DOHH2 (cell line): ENCODE measurements around the gene IBA57.

Experiments
- H3F3A ChIP-seq: fragments of 200-600 bp; sonication (generic), shearing (Covaris generic); 2 replicates; pipeline ENCODE4 v1.6.0; 2016; ENCODE audit warnings: antibody characterized with exemption, mild to moderate bottlenecking; ENCODE audit not compliant: control insufficient read depth, insufficient read depth
- H3K27ac ChIP-seq: fragments of 200-600 bp; sonication (generic); 2 replicates; pipeline ENCODE4 v1.5.1; 2014; ENCODE audit warnings: low read depth, mild to moderate bottlenecking, low read length, moderate library complexity
- H3K27me3 ChIP-seq: fragments of 200-600 bp; sonication (generic); 2 replicates; pipeline ENCODE4 v1.6.1; 2014; ENCODE audit warnings: mild to moderate bottlenecking, low read length, mixed read lengths; ENCODE audit not compliant: control insufficient read depth
- H3K36me3 ChIP-seq: fragments of 200-600 bp; sonication (generic); 2 replicates; pipeline ENCODE4 v1.6.1; 2014; ENCODE audit warnings: mild to moderate bottlenecking, low read length, moderate library complexity, mixed read lengths; ENCODE audit not compliant: control insufficient read depth
- H3K4me1 ChIP-seq: fragments of 200-600 bp; sonication (generic); 2 replicates; pipeline ENCODE4 v1.6.1; 2014; ENCODE audit warnings: mild to moderate bottlenecking, low read length, mixed read lengths; ENCODE audit not compliant: control insufficient read depth
- H3K4me2 ChIP-seq: fragments of 200-600 bp; sonication (generic); 2 replicates; pipeline ENCODE4 v1.6.0; 2014; ENCODE audit warnings: mild to moderate bottlenecking, low read length, moderate library complexity
- H3K4me3 ChIP-seq: fragments of 200-600 bp; sonication (generic); 2 replicates; pipeline ENCODE4 v1.5.1; 2014; ENCODE audit warnings: mild to moderate bottlenecking, low read length, mixed read lengths
- H3K79me2 ChIP-seq: fragments of 200-600 bp; sonication (generic); 2 replicates; pipeline ENCODE4 v1.6.1; 2014; ENCODE audit warnings: mild to moderate bottlenecking, low read length, mixed read lengths; ENCODE audit not compliant: control insufficient read depth
- H3K9me2 ChIP-seq: fragments of 200-600 bp; sonication (generic); replicated peaks from 2 replicates; pipeline ENCODE4 v1.6.1; 2014; ENCODE audit warnings: mild to moderate bottlenecking, low read length, mixed read lengths; ENCODE audit not compliant: control insufficient read depth
- H3K9me3 ChIP-seq: fragments of 200-600 bp; sonication (generic); 2 replicates; pipeline ENCODE4 v1.6.1; 2014; ENCODE audit warnings: antibody characterized with exemption, low read length, mixed read lengths; ENCODE audit not compliant: control insufficient read depth, insufficient read depth
- H4K20me1 ChIP-seq: fragments of 200-600 bp; sonication (generic); 2 replicates; pipeline ENCODE4 v1.6.0; 2014; ENCODE audit warnings: low read depth, mild to moderate bottlenecking, antibody characterized with exemption, low read length, moderate library complexity; ENCODE audit not compliant: control insufficient read depth, insufficient read depth
- CTCF ChIP-seq: fragments of 200-600 bp; sonication (generic); IDR thresholded peaks from one replicate; pipeline ENCODE4 v1.5.1; 2014; ENCODE audit warnings: antibody characterized with exemption, mild to moderate bottlenecking, low read depth, low read length; ENCODE audit not compliant: poor library complexity, severe bottlenecking
- EZH2phosphoT487 ChIP-seq: fragments of 200-600 bp; sonication (generic); IDR thresholded peaks from 2 replicates; pipeline ENCODE4 v1.6.1; 2017; ENCODE audit warnings: borderline replicate concordance, mild to moderate bottlenecking, antibody characterized with exemption, low read length, moderate library complexity, mixed read lengths

The IBA57 gene

GRCh38 chr1:228158151-228159007 lies 7.2 kb upstream of the IBA57 start:
- peaks cover 3% of the 10 kb centered on the region; the same call in 1 of the 2 replicates for H3K4me1 ChIP-seq
- H3K27me3 ChIP-seq = no peaks in the 10 kb centered on the region
- no peak overlapping the region for H3K27ac ChIP-seq
- no peaks in the 10 kb centered on the region for H3K36me3 ChIP-seq
- no peaks in the 10 kb centered on the region for H4K20me1 ChIP-seq
- H3F3A ChIP-seq = no peaks in the 10 kb centered on the region
- H3K79me2 ChIP-seq = no peaks in the 10 kb centered on the region
- H3K4me3 ChIP-seq = no peak overlapping the region
- H3K4me2 ChIP-seq = no peak overlapping the region
- H3K9me2 ChIP-seq = no peaks in the 10 kb centered on the region
- no peaks in the 10 kb centered on the region for H3K9me3 ChIP-seq
- TF ChIP-seq EZH2phosphoT487 = no peak
- no peak for TF ChIP-seq CTCF

GRCh38 chr1:228159008-228159665 lies 6.5 kb upstream of the IBA57 start:
- TF ChIP-seq CTCF (no peak), EZH2phosphoT487 (no peak)
- H3K9me3 ChIP-seq = no peaks in the 10 kb centered on the region
- H3K27me3 ChIP-seq = no peaks in the 10 kb centered on the region
- no peaks in the 10 kb centered on the region for H4K20me1 ChIP-seq
- H3K36me3 ChIP-seq = no peaks in the 10 kb centered on the region
- no peak overlapping the region for H3K27ac ChIP-seq
- no peak overlapping the region for H3K4me2 ChIP-seq
- H3F3A ChIP-seq = no peaks in the 10 kb centered on the region
- H3K79me2 ChIP-seq = no peaks in the 10 kb centered on the region
- H3K9me2 ChIP-seq = no peaks in the 10 kb centered on the region
- H3K4me1 ChIP-seq = peaks cover 3% of the 10 kb centered on the region; the same call in 1 of the 2 replicates
- H3K4me3 ChIP-seq = no peak overlapping the region

GRCh38 chr1:228160201-228160761 lies 5.3 kb upstream of the IBA57 start:
- Histone ChIP-seq H3F3A (no peaks in the 10 kb centered on the region), H4K20me1 (no peaks in the 10 kb centered on the region), H3K4me1 (peaks cover 7% of the 10 kb centered on the region), H3K4me2 (no peak overlapping the region), H3K79me2 (no peaks in the 10 kb centered on the region), H3K9me3 (no peaks in the 10 kb centered on the region), H3K36me3 (no peaks in the 10 kb centered on the region), H3K9me2 (no peaks in the 10 kb centered on the region), H3K4me3 (no peak overlapping the region), H3K27me3 (no peaks in the 10 kb centered on the region), H3K27ac (no peak overlapping the region)
- TF ChIP-seq CTCF = no peak
- TF ChIP-seq EZH2phosphoT487 = no peak
